Keratinocyte (primary cell): Measurements from ENCODE around the gene MATN4.

ENCODE experiments used
- CTCF ChIP-seq, 3 experiments: IDR thresholded peaks in 1 of 3; conservative IDR thresholded peaks in 1 of 3; optimal IDR thresholded peaks in 1 of 3; 2 replicates in 2 of 3; 3 replicates in 1 of 3; pipeline versions ENCODE3 to v1.5.1; 2011; ENCODE audit warnings: low read length in 3 of 3, mild to moderate bottlenecking in 3 of 3, moderate library complexity in 2 of 3, control low read depth in 1 of 3, inconsistent platforms in 1 of 3; ENCODE audit not compliant: insufficient read depth in 2 of 3; ENCODE audit errors: extremely low read depth in 1 of 3
- EZH2 ChIP-seq: IDR thresholded peaks from one replicate; pipeline ENCODE4 v1.6.1; 2012; ENCODE audit warnings: inconsistent platforms, mild to moderate bottlenecking, low read length, moderate library complexity

GRCh38 chr20:45352729-45353128 is 44.6 kb upstream of the MATN4 start:
- TF ChIP-seq CTCF (optimal IDR thresholded peaks at IDR 0.05 in 1 of 3, IDR thresholded peaks at IDR 0.05 in 1 of 3, conservative IDR thresholded peaks at IDR 0.05 in 1 of 3; ENCODE audit: extremely low read depth in 1 of 3, insufficient read depth in 2 of 3, low read length in 3 of 3) (no peak), EZH2 (no peak)
